Vagina (tissue), 2 donors: ENCODE measurements around the gene ME2.

Experiments
- POLR2A ChIP-seq, 2 donors: fragments of 450-650 bp; IDR thresholded peaks; one replicate each; pipeline ENCODE4 v1.6.1; 2017; ENCODE audit warnings: antibody characterized with exemption in 2 of 2, mild to moderate bottlenecking in 2 of 2, moderate library complexity in 2 of 2
- POLR2AphosphoS5 ChIP-seq, 2 donors: sonication (generic); formaldehyde crosslinking; IDR thresholded peaks; one replicate each; pipeline ENCODE4 v1.9.0; 2017; ENCODE audit warnings: antibody characterized with exemption in 2 of 2, mild to moderate bottlenecking in 2 of 2, low read depth in 1 of 2; ENCODE audit not compliant: insufficient read depth in 1 of 2
- TF ChIP-seq, protein P1 (sequence below), 3 experiments: fragments of 450-650 bp in 2 of 3; fragments of 200-600 bp in 1 of 3; sonication (generic) in 1 of 3; IDR thresholded peaks; one replicate each; pipeline ENCODE4 v1.5.1; 2017 to 2019; ENCODE audit warnings: antibody characterized with exemption in 3 of 3, mild to moderate bottlenecking in 2 of 3, moderate library complexity in 2 of 3

DNA sequence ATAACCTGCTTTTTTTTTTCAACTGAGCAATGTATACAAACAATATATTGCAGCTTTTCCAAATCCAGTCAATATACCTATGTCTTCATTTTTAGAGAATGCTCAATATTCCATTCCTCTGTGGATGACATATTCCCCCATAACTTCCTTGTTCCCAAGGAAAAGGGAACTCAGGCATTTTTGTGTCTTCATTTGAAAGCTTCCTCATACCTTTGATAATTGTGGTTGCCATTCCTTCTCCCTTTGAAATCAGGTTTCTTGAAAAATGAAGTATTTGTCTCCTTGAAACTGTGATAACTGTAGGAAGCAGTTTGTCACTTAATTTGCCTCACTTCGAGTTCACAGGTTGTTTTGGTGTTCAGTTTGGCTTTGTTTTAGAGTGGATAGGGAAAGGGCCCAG lies 102.5 kb downstream of the ME2 start:
- TF ChIP-seq, protein P1, sequence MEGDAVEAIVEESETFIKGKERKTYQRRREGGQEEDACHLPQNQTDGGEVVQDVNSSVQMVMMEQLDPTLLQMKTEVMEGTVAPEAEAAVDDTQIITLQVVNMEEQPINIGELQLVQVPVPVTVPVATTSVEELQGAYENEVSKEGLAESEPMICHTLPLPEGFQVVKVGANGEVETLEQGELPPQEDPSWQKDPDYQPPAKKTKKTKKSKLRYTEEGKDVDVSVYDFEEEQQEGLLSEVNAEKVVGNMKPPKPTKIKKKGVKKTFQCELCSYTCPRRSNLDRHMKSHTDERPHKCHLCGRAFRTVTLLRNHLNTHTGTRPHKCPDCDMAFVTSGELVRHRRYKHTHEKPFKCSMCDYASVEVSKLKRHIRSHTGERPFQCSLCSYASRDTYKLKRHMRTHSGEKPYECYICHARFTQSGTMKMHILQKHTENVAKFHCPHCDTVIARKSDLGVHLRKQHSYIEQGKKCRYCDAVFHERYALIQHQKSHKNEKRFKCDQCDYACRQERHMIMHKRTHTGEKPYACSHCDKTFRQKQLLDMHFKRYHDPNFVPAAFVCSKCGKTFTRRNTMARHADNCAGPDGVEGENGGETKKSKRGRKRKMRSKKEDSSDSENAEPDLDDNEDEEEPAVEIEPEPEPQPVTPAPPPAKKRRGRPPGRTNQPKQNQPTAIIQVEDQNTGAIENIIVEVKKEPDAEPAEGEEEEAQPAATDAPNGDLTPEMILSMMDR (IDR thresholded peaks at IDR 0.05): no peak
- no peak for TF ChIP-seq POLR2AphosphoS5 (IDR thresholded peaks at IDR 0.05; ENCODE audit: insufficient read depth in 1 of 2, low read depth in 1 of 2)
- TF ChIP-seq POLR2A (IDR thresholded peaks at IDR 0.05): no peak
